GM12891 (cell line): ENCODE results near the gene ARHGAP15.

Experiments used
- DNase-seq: peaks from one replicate; pipeline ENCODE4 v3.0.0; 2011; ENCODE audit warnings: low spot score; ENCODE audit not compliant: insufficient read length
- FAIRE-seq: peaks from 2 replicates; lab custom pipeline; 2011; peaks lifted over from hg19 to GRCh38; lab: Jason Lieb, UNC
- PAX5 ChIP-seq: IDR thresholded peaks from 2 replicates; pipeline ENCODE4 v1.6.1; 2011; ENCODE audit warnings: low read length, moderate library complexity, mild to moderate bottlenecking; ENCODE audit not compliant: insufficient read depth, severe bottlenecking
- POLR2A ChIP-seq: IDR thresholded peaks from 2 replicates; pipeline ENCODE4 v1.6.1; 2011; ENCODE audit warnings: low read depth, low read length, control low read depth
- POLR2AphosphoS5 ChIP-seq: IDR thresholded peaks from 2 replicates; pipeline ENCODE4 v1.6.1; 2011; ENCODE audit warnings: low read depth, low read length, control low read depth
- POU2F2 ChIP-seq: IDR thresholded peaks from 2 replicates; pipeline ENCODE4 v1.6.1; 2011; ENCODE audit warnings: low read depth, mild to moderate bottlenecking, control low read depth, low read length, moderate library complexity
- SPI1 ChIP-seq: IDR thresholded peaks from 2 replicates; pipeline ENCODE4 v1.6.1; 2011; ENCODE audit warnings: low read depth, low read length, control low read depth
- TAF1 ChIP-seq: IDR thresholded peaks from 2 replicates; pipeline ENCODE4 v1.6.1; 2011; ENCODE audit warnings: low read depth, low read length, control low read depth

The ARHGAP15 gene

DNA sequence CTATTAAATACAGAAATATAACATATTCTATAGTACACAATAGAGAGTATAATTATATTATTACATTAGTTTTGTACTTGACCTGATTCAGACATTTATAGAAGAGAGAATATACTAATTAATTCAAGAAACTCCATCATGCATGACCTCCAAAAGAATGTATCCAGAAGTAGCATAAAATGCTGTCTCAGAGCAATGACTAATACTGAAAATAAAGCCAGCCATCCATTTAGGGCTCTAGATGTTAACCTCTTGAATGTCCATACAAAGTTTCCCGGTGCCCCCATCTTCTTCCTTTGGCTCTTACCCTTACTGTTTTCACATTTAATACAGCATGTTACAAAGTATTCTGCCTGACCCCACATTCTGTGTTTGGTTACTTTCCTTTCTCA lies 102.0 kb downstream of the ARHGAP15 start:
- FAIRE-seq (no peak), DNase-seq (no peak)
- TF ChIP-seq SPI1 (no peak), TAF1 (no peak), POU2F2 (no peak), POLR2AphosphoS5 (no peak), POLR2A (no peak), PAX5 (no peak)

GRCh38 chr2:143237146-143237777 lies 108.0 kb downstream of the ARHGAP15 start:
- DNase-seq (no peak), FAIRE-seq (peak; percentile 16)
- TF ChIP-seq POLR2AphosphoS5 (no peak), PAX5 (no peak), POLR2A (no peak), SPI1 (no peak), TAF1 (no peak), POU2F2 (no peak)

- FAIRE-seq = no peak
- no peak for DNase-seq
- TF ChIP-seq SPI1 (no peak), POLR2A (no peak), POU2F2 (no peak), TAF1 (no peak), PAX5 (no peak), POLR2AphosphoS5 (no peak)
Measured at GRCh38 chr2:143241403-143242088, 112.3 kb downstream of the ARHGAP15 start.

DNA sequence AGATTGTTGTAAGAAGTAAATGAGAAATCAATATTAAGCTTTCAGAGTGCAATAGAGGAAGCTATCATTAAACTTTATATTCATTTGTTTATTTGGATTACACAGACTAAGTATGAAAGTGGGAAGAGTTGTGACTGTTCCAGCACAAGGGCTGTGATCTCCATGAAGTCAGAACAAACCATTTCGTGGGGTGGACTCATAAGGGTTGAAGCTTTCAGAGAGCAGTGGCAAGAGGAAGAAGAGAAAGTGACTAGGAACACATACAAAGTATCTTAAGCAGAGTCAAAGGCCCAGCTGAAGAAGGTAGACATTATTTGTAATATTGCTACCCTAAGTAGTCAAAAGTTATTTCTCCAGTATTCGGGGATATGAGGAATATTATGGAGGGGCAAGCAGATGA lies 117.0 kb downstream of the ARHGAP15 start:
- no peak for TF ChIP-seq TAF1
- TF ChIP-seq POLR2A = no peak
- TF ChIP-seq PAX5 = no peak
- no peak for TF ChIP-seq POLR2AphosphoS5
- TF ChIP-seq POU2F2 = no peak
- no peak for TF ChIP-seq SPI1
- no peak for FAIRE-seq
- DNase-seq = no peak

DNA sequence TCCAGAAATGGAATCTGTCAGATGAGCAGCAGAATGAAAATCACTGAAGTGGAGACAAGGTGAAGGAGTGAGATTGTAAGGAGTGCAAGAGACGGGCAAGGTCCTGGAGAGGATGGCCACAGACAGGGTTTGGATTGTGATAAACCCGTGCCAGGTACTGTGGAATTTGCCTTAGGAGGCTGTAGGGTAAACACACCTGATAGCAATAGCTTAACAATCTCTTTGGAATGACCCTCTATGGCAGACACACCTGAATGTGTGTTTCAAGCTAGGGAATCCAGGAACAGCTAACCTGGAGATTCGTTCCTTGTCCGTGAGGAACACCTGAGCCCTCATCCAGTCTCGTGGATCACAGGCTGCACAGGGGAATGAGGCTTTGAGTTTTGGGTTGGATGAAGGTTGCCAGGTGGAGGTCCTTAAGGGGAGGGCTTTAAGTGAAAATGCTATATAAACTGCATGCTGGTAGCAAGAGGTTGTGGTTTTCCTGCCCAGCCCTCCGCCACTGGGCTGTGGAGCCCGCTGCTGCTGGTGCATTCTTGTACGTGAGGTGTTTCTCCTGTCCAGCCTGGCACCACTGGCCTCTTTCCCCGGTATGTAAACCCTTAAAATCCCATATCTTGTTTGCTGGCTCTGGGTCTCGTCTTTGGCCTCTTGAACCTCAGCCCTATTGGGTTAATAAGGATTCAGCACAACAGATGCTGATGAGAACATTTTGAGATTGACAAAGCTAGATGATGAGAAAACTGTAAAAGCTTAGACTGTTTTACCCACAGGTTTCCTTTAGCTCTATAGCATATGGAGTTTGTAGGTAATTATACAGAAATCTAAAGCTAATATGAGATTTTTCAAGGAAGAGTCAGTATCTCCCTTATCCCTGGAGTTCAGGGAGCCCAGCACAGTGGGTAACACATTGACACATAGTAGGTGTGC lies 117.9 kb downstream of the ARHGAP15 start:
- DNase-seq = no peak
- FAIRE-seq = no peak
- no peak for TF ChIP-seq SPI1
- no peak for TF ChIP-seq PAX5
- TF ChIP-seq TAF1 = no peak
- TF ChIP-seq POLR2A = no peak
- no peak for TF ChIP-seq POLR2AphosphoS5
- TF ChIP-seq POU2F2 = no peak

DNA sequence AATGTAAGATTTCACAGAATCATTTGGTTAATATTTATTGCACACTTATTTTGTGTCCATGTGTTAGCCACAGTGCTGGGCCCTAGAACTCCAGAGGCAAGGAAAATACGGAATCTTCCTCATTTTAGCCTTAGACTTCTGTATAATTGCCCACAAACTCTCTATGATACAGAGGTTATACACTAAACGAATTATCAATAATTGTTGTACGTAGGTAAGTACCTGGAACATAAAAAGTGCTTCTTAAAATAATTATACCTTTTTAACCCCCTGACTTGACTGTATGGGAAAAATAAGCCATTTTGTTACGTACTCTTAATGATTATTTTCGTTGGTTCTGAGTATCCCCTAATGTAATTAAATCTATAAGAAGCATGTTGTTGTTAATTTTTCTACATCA lies 119.4 kb downstream of the ARHGAP15 start:
- FAIRE-seq (no peak), DNase-seq (no peak)
- TF ChIP-seq TAF1 = no peak
- TF ChIP-seq PAX5 = no peak
- no peak for TF ChIP-seq POLR2AphosphoS5
- TF ChIP-seq POLR2A = no peak
- no peak for TF ChIP-seq POU2F2
- no peak for TF ChIP-seq SPI1

GRCh38 chr2:143251681-143252080 lies 122.5 kb downstream of the ARHGAP15 start:
- DNase-seq = no peak
- FAIRE-seq = no peak
- peak; percentile 11; the same call in 1 of the 2 replicates for TF ChIP-seq SPI1
- TF ChIP-seq PAX5 = no peak
- TF ChIP-seq POLR2AphosphoS5 = no peak
- no peak for TF ChIP-seq TAF1
- TF ChIP-seq POLR2A = no peak
- TF ChIP-seq POU2F2 = no peak

- no peak for DNase-seq
- FAIRE-seq = no peak
- TF ChIP-seq SPI1 = no peak
- TF ChIP-seq POU2F2 = no peak
- TF ChIP-seq POLR2A = no peak
- TF ChIP-seq TAF1 = no peak
- no peak for TF ChIP-seq PAX5
- no peak for TF ChIP-seq POLR2AphosphoS5
Measured at GRCh38 chr2:143252138-143252907, 123.1 kb downstream of the ARHGAP15 start.
